Spleen (tissue), 3 donors: Measurements from ENCODE around the gene IRX2.

ENCODE experiments used
- POLR2A ChIP-seq, 3 donors: fragments of 450-650 bp; IDR thresholded peaks; one replicate each; pipeline ENCODE4 v1.5.1; 2017; ENCODE audit warnings: antibody characterized with exemption in 3 of 3, mild to moderate bottlenecking in 1 of 3
- POLR2AphosphoS5 ChIP-seq, 3 donors: sonication (generic); formaldehyde crosslinking; IDR thresholded peaks; one replicate each; pipeline ENCODE4 v1.5.1; 2017; ENCODE audit warnings: antibody characterized with exemption in 3 of 3

DNA sequence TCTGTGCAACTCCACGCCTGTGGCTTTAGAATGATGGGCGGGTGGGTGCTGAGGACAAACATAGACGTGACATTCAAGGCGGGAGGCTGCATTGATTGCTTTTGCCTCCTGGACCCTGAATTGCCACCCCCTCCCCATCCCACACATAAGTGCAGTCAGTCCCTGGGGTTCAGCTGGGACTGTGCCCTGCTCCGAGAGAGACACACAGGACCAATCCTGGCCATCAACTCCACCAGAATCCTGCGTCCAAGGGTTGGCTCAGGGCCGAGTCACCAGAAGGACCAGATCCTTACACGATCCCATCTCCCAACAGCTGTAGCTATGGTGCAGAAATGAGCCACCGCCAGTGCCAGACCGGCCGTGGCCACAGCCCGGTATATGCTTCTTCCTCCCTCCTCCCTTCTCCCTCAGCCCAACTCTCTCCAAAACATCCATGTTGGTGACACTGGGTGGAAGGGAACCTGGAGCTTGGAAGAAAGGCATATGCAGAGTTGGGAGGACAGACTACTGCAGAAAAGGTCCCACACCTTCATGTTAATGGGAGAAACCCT lies 27.4 kb downstream of the IRX2 start:
- TF ChIP-seq POLR2A (IDR thresholded peaks at IDR 0.05) (no peak), POLR2AphosphoS5 (IDR thresholded peaks at IDR 0.05) (no peak)
